CD4-positive, alpha-beta T cell treated with Interleukin-10 for 1 hour (primary cell): ENCODE data around the gene CRELD1.

Experiments used
- DNase-seq: peaks from one replicate; pipeline ENCODE4 v3.0.0-alpha.2; 2020

Gene CRELD1

GRCh38 chr3:9965200-9965875 is 31.7 kb downstream of the CRELD1 start:
- no peak for DNase-seq

- no peak for DNase-seq
Observed at GRCh38 chr3:9966841-9967240, 33.2 kb downstream of the CRELD1 start.

- DNase-seq = no peak
Observed at GRCh38 chr3:9969632-9970019, 36.0 kb downstream of the CRELD1 start.

GRCh38 chr3:9970020-9970652 is 36.5 kb downstream of the CRELD1 start:
- no peak for DNase-seq

- DNase-seq = no peak
Observed at GRCh38 chr3:9976721-9977709, 43.4 kb downstream of the CRELD1 start.

GRCh38 chr3:9978710-9979305 is 45.2 kb downstream of the CRELD1 start:
- no peak for DNase-seq

GRCh38 chr3:9980251-9980650 is 46.6 kb downstream of the CRELD1 start:
- no peak for DNase-seq

GRCh38 chr3:9986230-9986725 is 52.6 kb downstream of the CRELD1 start:
- DNase-seq = no peak

GRCh38 chr3:9994086-9994844 is 60.6 kb downstream of the CRELD1 start:
- no peak for DNase-seq
